IPS-18c (cell line): Measurements from ENCODE around the gene TRAP1.
"Not testable (repeated sequence)": the region's sequence is repeated elsewhere in the genome, so short reads cannot be mapped to it uniquely, and the experiment has no call there.

Source experiments
- H3K4me3 ChIP-seq: 2 replicates; pipeline ENCODE4 v1.7.0; 2013; ENCODE audit warnings: low read depth, mild to moderate bottlenecking, low read length, moderate library complexity; ENCODE audit not compliant: insufficient read depth
- H3K9me3 ChIP-seq: one replicate; pipeline ENCODE4 v1.6.1; 2013; ENCODE audit warnings: mild to moderate bottlenecking, low read length, moderate library complexity; ENCODE audit not compliant: control insufficient read depth, insufficient read depth

Gene TRAP1

DNA sequence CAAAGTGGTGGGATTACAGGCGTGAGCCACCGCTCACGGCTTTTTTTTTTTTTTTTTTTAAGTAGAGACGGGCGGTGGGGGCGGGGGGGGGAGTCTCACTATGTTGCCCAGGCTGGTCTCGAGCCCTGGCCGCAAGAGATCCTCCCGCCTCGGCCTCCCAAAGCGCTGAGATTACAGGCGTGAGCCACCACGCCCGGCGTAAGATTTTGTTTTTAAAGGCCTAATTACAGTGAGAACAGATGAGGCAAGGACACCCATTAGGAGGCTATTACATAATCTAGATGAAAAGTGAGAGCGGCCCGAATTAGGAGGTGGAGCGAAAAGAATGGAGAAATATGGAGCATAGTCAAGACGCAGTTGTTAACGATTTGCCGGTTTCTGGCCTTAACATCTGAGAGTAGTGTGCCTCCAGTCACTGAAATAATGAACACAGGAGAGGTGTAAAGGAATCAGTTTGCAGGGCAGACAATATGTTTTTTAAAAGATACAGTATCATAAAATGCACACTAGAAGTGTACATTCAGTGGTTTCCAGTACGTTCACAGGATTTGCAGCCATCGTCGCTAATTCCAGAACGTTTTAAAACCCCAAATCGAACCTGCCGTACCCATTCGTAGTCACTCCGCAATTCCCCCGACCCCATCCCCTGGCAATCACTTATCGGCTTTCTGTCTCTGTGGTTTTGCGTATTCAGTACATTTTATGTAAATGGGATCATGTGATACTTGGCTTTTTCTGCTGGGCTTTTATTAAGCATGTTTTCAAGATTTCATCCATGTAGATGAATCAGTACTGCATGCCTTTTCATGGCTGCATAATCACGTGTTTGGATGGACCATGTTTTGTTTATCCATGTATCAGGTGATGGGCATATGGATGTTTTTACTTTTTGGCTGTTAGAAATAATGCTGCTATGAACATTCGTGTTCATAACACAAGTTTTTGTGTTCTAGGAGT is 104.5 kb downstream of the TRAP1 start:
- peak overlapping the region; percentile 97 for H3K4me3 ChIP-seq
- no peaks in the 10 kb centered on the region for H3K9me3 ChIP-seq

DNA sequence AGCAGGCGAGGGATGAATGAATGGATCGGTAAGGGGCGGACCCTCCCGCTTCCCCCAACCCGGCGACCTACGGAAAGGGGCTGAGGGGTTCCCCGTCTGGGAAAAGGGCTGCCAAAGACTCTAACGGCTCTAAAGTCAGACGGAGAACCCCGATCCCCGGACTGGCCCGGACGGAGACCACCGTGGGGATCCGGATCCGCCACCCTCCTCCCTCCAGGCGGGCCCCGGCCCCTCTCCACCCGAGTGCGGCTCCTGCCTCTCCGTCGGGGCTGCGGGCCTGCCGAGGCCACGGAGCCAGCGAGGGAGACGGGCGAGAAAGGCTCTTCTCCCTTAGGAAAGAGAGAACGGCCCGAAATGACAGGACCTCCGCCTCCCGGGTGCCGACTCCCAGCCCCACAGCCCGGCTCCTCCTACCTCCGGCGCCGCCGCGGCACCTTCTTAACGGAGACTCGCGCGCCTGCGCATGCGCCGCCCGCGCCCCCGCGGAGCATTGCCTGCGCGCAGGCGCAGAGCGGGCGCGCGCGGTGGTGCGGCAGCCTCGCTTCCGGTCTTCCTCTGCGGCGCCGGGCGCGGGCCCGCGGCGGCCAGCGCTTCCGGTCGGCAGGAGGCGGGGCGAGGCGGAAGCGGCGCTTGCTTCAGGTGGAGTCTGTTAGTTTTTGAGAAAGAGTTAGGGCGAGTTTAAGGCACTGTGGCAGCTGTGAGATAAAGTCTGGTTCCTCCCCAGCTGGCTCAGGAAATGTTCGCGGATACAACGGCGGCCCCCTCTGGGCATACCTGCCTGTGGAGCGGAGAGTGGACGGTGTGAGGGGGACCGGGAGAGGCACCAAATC is 106.0 kb downstream of the TRAP1 start, which contains the start of gene SLX4:
SLX4 (minus strand) TSS at position 461 of the 830 bp plus-strand sequence. CDS start 2,642 bp downstream, outside the sequence.
- Histone ChIP-seq H3K9me3 (peaks cover under 1% of the 10 kb centered on the region), H3K4me3 (peak within 1 kb of the TSS; percentile 97)

DNA sequence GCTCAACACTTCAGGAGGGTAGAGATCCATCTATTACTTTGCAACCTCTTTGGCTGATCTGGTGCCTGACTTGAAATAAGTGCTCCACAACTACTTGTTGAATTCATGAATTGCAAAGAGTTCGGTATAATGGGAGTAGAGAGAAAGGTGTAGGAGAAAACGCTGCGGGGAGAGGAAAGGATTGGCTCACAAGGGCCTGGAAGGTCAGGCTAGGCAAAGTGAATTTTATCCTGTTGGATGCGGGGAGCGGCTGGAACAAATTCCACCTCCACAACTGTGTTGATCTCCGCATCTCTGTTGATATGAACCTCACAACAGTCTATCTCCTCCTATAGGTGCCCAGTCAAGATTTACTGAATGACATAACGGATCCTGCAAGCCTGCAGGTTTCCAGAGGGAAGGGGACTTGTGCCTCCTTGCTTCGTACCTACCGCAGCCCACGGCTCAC is 106.6 kb downstream of the TRAP1 start:
- H3K9me3 ChIP-seq = peaks cover 2% of the 10 kb centered on the region
- H3K4me3 ChIP-seq = peak overlapping the region; percentile 92

DNA sequence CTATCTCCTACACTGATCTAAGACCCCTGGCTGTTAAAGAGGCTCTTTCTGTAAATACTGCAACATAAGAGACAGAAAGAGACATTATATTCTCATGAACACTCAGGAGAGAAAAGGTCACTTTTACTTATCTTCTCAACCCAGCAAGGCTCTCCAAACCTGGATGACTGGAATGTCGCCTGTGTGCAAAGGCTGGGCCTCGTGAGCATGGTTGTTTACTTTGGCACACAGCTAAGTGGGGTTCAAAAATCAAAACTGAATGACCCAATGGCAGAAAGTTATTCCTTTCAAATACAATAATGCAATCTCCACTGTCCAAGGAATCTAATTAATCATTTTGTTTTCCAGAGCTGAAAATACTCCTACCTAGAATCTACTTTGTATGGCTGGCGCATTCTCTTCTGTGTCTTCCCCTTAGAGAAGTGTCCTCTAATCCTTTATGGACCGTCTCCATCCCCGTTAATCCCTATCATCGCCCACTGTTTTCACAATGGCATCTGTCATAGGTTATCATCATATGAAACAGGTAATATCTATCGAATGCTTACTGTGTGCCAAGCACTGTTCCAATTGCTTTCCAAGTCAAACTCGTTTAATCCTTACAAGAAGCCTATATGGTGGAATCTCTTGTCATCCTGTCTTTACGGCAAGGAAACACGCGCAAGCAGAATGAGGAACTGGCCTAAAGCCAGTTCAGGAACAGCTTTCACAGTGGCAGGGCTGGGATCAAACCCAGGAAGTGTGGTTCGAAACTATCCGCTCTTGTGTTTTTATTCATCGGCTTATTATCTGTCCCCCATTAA is 107.2 kb downstream of the TRAP1 start:
- H3K9me3 ChIP-seq = peaks cover 2% of the 10 kb centered on the region
- peak overlapping the region; percentile 92 for H3K4me3 ChIP-seq

DNA sequence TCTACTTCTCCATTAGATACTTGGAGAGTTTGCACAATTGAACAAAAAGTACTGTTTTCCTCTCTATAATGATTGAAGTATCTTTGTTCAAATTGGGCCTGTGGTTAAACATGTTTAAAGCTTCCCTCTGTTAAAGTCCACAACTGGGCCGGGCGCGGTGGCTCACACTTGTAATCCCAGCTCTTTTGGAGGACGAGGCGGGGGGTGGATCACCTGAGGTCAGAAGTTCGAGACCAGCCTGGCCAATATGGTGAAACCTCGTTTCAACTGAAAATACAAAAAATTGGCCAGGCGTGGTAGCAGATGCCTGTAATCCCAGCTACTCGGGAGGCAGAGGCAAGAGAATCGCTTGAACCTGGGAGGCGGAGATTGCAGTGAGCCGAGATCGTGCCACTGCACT is 108.3 kb downstream of the TRAP1 start:
- H3K9me3 ChIP-seq, H3K4me3 ChIP-seq: not testable (repeated sequence)

DNA sequence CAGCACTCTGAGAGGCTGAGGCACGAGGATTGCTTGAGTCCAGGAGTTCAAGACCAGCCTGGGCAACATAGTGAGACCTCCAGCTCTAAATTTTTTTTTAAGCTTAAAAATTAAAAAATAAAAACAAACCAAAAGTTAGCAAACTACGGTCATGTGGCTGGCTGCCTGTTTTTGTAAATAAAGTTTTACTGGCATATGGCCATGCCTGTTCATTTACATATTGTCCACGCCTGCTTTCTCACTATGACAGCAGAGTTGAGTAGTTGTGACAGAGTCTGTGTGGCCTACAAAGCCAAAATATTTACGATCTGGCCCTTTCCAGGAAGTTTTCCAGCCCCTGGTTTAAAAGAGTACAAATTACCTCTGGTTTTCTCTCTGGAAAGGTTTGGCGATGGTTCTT is 109.3 kb downstream of the TRAP1 start:
- H3K9me3 ChIP-seq = peaks cover 2% of the 10 kb centered on the region
- no peak overlapping the region for H3K4me3 ChIP-seq
